NCI-H446 (cell line): ENCODE results near the gene MCM3AP.
"Not testable (repeated sequence)": the region's sequence is repeated elsewhere in the genome, so short reads cannot be mapped to it uniquely, and the experiment has no call there.

Experiments
- DNase-seq, 2 experiments: peaks; one replicate each; lab custom pipeline; 2025; lab: John Stamatoyannopoulos, UW

Gene MCM3AP

DNA sequence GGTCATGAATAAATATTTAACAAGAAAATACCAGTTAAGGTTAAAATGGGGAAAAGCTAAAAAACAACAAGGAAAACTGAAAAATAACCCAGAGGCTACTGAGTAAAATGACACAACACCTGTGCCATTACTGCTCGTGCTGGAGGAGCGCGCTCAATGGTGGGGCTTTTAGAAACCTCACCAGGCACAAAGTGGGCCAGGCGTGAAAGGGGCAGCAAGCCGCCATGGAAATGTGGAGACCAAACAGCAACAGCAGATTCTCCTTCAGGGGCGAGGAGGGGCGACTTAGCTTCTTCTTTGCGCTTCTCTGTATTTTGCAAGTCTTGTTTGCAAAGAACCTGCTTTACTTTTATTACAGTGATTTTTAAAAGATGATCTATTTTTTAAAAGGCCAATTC lies 82.2 kb downstream of the MCM3AP start:
- DNase-seq, result no peak

DNA sequence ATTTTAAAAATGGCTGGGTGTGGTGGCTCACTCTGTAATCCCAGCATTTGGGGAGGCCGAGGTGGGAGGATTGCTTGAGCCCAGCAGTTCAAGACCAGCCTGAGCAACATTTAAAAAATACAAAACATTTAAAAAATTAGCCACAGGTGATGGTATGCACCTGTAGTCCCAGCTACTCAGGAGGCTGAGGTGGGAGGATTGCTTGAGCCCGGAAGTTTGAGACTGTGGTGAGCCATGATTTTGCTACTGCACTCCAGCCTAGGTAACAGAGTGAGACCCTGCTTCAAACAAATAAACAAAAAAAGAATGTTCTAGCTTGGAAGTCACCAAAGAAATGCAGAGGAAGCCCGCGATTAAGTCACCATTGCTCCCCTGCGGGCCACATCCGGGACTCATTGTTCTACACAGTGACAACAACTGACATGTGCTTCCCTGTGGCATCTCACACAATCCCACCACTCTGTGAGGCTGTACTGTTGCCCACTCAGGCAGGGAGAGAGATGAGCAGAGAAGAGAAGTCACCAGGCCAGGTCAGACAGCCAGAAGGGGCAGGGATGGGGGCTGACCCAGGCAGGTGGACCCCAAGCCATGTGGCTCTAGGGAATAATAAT lies 82.7 kb downstream of the MCM3AP start:
- no peak for DNase-seq

DNA sequence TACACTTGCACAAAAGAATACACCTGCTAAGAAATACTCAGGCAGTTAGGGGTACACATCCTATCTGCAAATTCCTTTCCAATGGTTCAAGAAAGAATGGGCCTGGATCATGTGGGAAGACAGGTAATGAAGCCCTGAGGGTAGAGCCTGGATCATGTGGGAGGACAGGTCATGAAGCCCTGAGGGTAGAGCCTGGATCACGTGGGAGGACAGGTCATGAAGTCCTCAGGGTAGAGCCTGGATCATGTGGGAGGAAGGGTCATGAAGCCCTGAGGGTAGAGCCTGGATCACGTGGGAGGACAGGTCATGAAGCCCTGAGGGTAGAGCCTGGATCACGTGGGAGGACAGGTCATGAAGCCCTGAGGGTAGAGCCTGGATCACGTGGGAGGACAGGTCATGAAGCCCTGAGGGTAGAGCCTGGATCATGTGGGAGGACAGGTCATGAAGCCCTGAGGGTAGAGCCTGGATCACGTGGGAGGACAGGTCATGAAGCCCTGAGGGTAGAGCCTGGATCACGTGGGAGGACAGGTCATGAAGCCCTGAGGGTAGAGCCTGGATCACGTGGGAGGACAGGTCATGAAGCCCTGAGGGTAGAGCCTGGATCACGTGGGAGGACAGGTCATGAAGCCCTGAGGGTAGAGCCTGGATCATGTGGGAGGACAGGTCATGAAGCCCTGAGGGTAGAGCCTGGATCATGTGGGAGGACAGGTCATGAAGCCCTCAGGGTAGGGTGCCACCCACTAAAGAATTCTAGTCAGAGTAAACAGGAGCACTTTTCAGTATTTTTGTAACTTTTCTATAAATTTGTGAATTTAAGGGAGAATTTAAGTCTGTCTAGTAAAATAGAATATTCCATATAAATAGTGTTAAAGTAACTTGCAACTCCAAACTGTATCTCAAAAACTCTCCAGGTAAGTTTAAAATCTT lies 84.3 kb downstream of the MCM3AP start:
- DNase-seq, result not testable (repeated sequence)

DNA sequence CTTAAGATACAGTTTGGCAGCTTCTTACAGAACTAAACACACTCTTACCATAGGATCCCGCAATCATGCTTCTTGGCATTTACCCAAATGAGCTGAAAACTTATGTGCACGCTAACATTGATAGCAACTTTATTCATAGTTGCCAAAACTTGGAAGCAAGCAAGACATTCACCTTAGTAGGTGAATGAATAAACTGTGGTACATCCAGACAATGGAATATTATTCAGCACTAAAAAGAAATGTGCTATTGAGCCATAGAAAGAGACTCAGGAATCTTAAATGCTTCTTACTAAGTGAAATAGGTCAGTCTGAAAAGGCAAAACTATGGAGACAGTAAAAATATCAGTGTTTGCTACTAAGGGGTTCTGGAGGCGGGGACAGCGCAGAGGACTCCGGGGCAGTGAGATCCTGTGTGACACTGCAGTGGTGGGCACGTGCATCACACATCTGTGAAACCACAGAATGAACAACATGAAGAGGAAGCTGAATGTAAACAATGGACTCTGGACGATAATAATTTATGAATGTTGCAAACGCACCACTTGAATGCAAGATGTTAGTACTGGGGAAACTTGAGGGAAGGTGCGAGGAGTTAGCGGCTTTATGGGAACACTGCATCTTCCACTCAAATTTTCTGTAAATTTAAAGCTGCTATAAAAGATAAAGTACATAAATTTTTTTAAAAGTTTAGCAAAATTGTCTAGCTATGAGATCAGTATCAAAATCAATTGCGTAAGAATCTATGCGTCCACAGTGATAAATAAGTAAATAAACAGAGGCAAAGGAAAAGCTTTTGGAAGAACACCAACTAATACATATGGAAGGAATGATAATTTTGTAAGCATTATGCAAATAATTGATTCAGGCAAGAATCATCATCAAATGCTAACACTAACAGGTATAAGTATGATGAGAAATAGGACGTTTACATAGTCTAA lies 85.7 kb downstream of the MCM3AP start:
- DNase-seq, result no peak

DNA sequence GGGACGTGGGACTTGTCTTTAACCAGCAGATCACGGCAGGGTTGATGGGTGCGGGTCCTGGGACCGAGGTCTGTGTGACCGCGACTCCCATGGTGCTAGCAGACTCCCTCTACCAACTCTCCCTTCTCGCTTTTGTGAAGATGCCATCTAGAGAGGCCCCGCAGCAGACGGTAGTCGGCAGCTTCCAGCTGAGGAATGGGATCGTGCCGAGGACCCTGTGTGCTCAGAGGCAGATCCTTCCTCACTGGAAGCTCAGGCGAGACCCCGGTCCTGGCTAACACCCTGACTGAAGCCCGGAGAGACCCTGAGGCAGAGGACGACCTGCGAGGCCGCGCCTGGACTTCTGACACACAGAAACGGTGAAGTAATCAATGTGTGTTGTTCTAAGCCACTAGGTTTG lies 88.7 kb downstream of the MCM3AP start:
- DNase-seq, result no peak

DNA sequence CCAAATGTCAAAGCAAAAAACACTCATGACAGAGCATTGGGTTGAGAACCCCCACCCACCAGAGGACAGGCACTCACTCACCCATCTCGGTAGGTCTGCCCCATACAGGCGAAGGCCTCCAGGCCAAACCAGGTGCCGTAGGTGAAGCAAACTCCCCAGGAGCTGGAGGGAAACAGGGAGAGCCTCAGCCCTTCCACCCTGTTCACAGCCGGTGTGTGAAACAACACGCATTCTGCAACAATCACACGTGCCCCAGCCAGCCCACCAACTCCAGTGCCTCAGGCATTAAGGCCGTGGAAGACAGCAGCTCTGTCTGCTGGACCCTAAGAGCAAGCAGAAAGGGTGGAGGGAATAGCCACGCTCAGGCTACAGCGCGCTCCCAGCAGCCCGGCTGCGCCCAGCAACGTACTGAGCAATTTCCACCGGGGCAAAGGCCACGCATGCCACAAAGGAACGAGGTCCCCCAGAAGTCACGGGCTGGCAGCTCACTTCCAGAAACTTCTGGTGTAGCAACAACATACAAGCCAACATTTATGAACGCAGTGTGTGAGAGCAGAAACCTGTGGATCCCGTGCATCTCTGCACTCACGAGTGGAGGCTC lies 89.7 kb downstream of the MCM3AP start:
- DNase-seq, result no peak

DNA sequence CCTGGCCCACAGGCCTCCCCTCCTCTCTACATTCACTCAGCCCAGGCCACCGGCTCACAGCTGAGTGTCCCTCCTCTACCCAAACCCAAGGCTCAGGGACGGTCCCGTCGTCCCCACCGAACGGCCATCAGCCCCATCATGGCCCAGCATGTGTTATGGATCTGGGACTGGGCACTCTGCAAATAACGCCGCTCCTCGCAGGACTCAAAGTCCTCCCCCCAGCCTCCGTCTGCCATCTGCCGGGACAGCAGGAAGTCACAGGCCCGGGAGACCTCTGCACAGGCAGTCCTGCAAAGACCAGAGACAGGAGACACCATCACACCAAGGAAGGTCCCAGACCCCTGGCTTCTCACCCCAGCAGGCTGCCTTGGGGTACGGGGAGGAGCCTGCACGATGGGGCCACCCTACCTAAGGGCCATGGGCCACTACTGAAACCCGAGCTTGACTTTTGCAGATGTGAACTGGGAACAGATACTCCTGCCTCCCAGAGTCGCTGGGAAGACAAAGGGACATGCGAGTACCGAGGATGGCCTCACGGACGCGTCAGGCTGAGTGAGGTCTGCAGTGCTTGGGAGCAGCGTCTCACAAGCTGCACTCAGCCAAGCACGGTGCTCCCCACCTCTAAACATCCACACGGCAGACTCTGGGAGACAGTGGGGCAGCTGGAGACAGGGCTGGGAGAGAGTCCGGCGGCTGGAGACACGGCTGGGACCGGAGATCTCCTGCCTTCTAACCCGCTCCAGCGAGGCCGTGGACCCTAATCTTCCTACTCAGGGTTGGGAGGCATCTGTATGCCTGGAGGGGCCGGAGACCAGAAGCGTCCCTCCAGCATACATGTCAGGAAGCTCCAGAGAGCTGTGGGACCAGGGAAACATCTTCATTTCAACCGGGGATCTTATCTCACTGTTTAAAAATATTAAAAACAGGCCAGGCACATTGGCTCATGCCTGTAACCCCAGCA lies 90.8 kb downstream of the MCM3AP start:
- no peak for DNase-seq

DNA sequence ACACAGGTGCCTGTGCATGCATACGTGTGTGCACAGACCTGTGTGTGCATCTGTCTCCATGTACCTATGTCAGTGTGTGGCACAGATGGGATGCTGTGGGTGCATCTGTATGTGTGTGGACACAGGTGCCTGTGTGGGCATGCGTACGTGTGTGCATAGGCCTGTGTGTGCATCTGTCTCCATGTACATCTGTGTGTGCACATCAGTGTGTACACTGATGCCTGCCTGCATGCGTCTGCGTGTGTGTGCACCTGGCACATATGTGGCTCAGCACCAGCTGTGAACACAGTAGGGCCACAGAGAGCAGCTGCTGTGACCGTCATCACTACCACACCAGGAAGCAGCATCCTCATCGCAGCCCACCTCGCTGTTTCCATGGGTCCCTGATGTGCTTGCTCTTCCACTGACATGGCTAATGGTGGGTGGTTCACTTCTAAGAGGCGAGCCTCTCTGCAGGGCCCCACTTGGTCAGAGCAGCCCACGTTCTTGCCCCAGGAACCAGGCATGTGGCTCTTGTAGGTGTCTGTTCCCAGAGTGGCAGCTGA lies 91.5 kb downstream of the MCM3AP start:
- DNase-seq, result no peak

DNA sequence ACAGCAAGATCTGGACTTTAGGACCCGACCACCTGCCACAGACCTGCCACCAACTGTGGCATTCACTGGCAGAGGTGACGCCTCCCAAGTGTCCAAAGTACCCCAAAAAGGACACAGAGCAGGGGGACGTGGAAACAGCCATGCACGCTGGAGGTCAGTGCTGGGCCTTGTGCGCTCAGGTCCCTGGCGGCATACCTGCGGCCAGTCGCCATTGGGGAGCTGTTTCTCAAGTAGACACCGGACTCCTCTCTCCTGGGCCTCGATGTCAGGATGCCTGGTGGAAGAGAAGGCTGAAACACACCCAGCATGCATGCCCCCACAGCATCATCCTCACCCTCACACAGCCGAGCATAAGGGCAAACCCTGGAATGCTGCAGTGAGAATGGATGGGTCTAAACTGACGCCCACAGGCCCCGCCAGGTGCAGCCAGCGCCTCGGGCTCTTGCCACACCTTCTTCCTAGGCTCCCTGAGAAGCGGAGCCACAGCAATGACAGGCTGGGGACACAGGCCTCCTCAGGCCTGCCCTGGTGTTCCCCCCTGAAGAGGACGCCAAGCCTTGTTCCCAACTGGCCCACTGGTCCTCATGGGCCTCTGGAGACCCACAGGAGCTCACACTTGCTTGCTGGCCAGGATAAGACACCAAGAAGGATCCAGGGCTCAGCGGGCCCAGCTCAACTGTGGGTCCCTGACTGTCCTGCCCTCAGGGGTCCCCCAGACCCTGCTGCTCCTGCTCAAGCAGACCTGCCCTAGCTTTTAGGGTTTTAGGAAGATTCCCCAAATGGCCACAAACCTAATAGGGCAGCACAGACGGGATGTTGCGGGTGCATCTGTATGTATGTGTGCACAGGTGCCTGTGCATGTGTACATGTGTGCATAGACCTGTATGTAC lies 93.5 kb downstream of the MCM3AP start:
- no peak for DNase-seq

DNA sequence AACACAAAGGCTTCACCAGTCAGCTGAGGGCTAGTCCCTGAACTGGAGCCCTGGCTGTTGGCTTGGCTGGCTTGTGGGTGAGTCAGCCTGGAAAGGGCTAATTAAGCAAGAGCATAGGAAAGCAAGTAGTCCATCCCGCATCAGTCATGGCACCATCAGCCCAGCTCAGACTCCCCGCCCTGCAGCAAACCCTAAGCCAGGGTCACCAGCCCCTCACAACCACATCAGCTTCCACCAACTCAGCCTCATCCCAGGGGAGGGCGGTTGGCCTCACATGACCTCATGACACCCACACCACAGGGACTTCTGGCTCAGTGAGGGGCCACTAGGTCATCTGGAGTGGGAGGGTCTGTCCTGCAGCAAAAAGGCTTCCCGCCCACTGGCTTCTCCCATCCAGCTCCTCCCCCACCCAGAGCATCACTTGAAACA lies 94.1 kb downstream of the MCM3AP start:
- no peak for DNase-seq

DNA sequence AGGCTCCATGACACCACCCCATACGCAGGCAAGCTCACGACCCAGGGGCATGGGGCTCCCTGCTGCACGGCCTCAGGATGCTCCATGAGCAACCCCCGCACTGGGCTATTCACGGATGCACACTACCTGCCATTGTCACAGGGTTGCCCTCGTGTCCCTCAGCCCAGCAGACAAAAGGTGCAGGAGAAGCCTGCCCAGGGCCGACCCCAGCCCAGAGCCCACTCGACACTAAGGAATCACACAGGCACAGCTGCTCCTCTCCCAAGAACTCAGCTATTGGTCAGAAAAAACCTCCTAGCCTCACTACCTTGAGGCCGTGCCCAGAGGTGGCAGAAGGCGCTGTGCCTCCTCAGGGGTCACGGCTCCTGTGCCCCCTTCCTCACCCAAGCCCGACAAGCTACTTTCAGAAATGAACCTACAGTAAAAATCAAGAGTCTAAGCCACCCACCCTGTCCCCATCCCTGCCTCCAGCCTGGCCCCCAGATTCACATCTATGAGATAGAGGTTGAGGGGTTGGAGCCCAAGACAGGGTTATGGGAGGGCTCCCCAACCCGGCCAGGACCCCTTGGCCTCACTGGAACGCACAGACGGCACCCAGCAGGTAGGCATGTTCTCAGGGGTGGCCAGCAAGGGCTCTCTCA lies 94.8 kb downstream of the MCM3AP start:
- DNase-seq, result no peak

DNA sequence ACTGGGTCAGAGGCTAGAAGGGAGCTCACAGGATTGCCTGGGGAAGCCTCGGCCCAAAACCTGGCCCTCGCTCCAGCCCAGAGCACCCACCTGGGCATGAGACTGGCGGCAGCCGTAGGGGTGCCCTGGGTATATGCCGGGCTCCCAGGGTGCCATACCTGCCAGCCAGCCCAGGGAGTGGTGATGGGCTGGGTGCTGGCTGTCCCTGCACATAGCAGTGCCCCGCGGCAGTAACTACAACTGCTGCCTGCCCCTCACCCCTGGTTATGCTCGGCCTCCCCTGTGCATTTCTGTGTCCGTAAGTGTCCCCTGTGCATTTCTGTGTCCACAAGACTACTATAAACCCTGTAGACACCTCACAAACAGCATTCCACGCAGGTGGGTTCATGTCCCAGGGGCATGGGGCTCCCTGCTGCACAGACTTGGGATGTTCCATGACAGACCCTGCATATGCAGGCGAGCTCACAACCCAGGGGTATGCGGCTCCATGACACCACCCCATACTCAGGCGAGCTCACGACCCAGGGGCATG lies 95.4 kb downstream of the MCM3AP start:
- DNase-seq, result no peak

DNA sequence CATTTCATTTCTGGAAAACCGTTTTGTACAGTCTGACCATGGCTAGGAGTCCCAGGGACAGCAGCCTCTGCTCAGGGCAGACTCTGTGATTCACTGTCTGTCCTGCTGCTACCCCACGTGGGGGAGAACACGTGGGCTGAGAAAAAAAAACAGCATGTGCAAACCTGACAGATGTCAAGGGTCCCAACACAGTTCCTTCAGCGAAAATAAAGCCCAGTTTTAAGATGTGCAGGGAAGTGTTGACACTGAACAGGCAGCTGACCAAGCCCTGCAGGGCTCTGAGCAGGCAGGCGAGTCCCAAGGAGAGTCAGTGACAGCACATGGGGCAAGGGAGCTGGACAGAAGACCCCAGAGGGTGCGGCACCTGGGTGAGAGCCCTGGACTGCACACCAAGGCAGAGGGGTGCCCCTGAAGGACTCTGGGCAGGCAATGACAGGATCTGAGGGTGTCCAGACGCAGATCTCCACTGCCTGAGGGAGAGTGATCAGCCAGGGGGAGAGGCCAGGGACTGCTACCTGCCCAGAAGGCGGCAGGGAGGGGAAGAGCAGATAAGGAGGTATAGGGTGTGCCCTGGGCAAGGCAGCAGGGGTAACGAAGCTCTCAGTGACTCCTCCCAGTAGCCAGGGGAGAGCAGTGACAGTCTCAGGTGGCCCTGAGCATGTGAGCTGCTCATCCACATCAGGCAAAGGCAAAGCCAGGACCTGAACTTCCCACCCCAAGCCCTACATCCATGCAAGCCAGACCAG lies 96.0 kb downstream of the MCM3AP start:
- DNase-seq, result no peak

DNA sequence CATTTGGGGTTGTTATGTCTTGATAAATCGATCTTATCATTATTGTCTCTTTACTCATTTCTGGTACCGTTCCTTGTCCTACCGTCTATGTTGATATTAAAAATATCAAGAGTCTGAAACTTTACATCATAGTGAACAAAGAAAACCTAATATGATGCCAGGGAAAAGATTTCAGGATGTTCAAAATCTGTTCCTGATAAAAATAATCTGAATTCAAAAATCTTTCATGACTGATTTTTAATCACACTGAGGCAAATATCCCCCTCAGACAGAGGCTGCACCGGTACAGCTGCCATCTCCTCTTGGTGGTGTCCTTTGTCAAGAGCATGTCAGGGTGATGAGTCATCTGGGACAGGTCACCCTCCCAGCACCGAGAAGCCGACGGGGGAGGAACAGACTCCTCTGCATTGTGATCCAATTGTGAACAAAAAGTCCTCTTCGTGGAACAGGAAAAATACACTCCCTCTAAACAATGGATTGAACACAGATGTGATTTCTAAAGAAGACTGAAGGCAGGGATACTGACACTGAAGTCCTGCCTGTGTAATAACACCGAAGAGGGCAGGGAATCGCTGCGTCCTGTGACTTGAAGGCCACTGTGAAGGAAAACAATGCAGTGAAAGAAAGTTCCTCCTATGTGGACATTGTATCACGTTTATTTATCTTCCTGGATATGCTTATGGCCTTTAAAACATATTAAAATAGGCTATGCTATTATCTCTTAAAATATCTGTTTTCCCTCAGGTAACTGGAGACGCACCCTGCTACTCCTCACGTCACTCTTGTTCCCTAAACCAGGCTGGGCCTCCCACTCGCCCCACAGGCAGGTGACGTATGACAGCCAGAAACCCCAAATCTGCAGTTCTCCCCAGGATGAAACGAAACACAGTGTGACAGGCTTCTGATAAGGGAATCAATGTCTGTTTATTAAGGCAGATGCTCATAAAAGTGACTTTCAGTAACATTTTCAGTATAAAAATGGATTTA lies 96.9 kb downstream of the MCM3AP start:
- DNase-seq, result no peak

DNA sequence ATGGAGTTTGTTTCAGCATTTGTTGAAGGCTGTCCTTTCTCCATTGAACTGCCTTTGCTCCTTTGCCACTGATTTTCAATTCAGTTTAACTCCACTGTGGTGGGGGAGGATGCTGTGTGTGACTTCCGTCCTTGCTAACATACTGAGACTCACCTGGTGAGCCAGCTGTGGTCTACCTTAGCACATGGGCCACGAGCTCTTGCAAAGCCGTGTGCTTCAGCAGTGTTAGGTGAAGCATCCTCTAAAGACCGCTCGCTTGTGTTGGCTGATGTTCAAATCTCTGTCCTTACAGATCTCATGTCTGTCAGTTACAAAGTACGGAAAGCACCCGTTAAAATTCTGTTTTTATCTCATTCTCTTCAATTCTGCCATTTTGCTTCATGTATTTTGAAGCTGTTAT lies 97.6 kb downstream of the MCM3AP start:
- DNase-seq, result no peak

DNA sequence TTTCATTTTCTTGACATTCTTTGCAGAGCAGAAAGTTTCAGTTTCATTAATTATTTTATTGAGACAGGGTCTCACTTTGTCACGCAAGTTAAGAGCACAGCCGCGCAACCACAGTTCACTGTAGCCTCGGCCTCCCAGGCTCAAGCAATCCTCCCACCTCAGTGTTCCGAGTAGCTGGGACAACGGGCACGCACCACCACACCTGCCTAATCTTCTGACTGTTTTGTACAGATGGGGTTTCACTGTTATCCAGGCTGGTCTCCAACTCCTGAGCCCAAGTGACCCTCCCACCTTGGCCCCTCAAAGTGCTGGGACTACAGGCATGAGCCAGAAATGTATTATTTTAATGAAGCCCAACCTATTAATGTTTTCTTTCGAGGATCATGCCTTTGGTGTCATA lies 98.2 kb downstream of the MCM3AP start:
- no peak for DNase-seq

DNA sequence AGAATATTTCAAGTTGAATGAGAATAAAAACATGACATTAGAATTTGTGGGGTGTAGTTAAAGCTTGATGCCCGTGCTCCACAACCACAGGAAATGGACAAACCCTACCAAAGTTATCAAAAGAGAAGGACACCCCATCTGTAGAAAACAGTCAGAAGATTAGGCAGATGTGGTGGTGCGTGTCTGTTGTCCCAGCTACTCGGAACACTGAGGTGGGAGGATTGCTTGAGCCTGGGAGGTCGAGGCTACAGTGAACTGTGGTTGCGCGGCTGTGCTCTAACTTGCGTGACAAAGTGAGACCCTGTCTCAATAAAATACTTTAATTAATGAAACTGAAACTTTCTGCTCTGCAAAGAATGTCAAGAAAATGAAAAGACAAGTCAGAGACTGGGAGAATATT lies 99.7 kb downstream of the MCM3AP start:
- no peak for DNase-seq
